Activated B cell treated with CpG ODN at 0.5 μM for 24 hours (primary cell): ENCODE results near the gene IMPA2. TPM values are rescaled to one million over a fixed set of nuclear protein-coding genes. Genes with fewer than 3 reads are reported as not detected.

Source experiments
- ATAC-seq: fragments of 200-7000 bp; cut with Tn5 transposase; one replicate; pipeline ENCODE4 v1.10.0; 2021; ENCODE audit warnings: low read depth, mild to moderate bottlenecking, moderate library complexity
- CTCF ChIA-PET: fragments of 350-600 bp; sonication (Branson Sonifier 250); formaldehyde crosslinking; loops from one replicate; lab custom pipeline; 2021; ENCODE audit warnings: antibody characterized with exemption; lab: Charles Lee
- POLR2A ChIA-PET: fragments of 350-600 bp; sonication (Branson Sonifier 250); formaldehyde crosslinking; loops from one replicate; lab custom pipeline; 2021; ENCODE audit warnings: antibody characterized with exemption; lab: Charles Lee
- DNase-seq: peaks from one replicate; pipeline ENCODE4 v3.0.0; 2022
- H3K27ac Mint-ChIP-seq: one replicate; pipeline ENCODE4 v1.8.0; 2020; ENCODE audit warnings: mixed read lengths
- H3K27me3 Mint-ChIP-seq: one replicate; pipeline ENCODE4 v1.8.0; 2021; ENCODE audit warnings: mixed read lengths
- H3K36me3 Mint-ChIP-seq: one replicate; pipeline ENCODE4 v1.8.0; 2021; ENCODE audit warnings: low read depth, mixed read lengths
- H3K4me1 Mint-ChIP-seq: one replicate; pipeline ENCODE4 v1.8.0; 2021; ENCODE audit warnings: mixed read lengths
- H3K4me3 Mint-ChIP-seq: one replicate; pipeline ENCODE4 v1.8.0; 2020; ENCODE audit warnings: mild to moderate bottlenecking, mixed read lengths
- H3K9me3 Mint-ChIP-seq: one replicate; pipeline ENCODE4 v1.8.0; 2020; ENCODE audit warnings: mixed read lengths
- CTCF ChIP-seq: fragments of 200-600 bp; IDR thresholded peaks from one replicate; pipeline ENCODE4 v1.8.0; 2022; ENCODE audit warnings: antibody characterized with exemption, mild to moderate bottlenecking
- intact Hi-C: fragments of 100-400 bp; cut with micrococcal nuclease; formaldehyde crosslinking; loops from one replicate; pipeline ENCODE4 v1.15.1; 2024
- total RNA-seq: library from RNA; stranded (reverse); gene quantifications from 2 replicates; pipeline ENCODE4 v1.2.3, GENCODE V29; 2022

IMPA2 gene
- total RNA-seq, 1 donor from 2014 or later = 7.5 TPM

GRCh38 chr18:11984091-11984490 lies 2.8 kb downstream of the IMPA2 start:
- ChIA-PET CTCF (interaction anchor here (1.3 kb wide), 1 partner anchor 48 kb away, joined by 6 read pairs; no protein-coding TSS in a partner anchor), POLR2A (no interaction called here)
- Mint-ChIP-seq H3K4me3 (no peak overlapping the region), H3K36me3 (no peaks in the 10 kb centered on the region), H3K4me1 (peaks cover 18% of the 10 kb centered on the region), H3K27ac (no peak overlapping the region), H3K9me3 (no peaks in the 10 kb centered on the region), H3K27me3 (no peaks in the 10 kb centered on the region)
- no peak for DNase-seq
- ATAC-seq = no peak
- TF ChIP-seq CTCF = no peak
- intact Hi-C loops = loop anchor here (5.0 to 10.0 kb wide), 7 partner anchors 323 to 1153 kb away; partner anchors contain the start of genes CEP76, PRELID3A, PSMG2 and PTPN2

GRCh38 chr18:11985586-11985985 lies 4.3 kb downstream of the IMPA2 start:
- no peaks in the 10 kb centered on the region for H3K9me3 Mint-ChIP-seq
- H3K4me3 Mint-ChIP-seq = no peak overlapping the region
- CTCF ChIA-PET = interaction anchor here (0.8 kb wide), 1 partner anchor 10 kb away, joined by 4 read pairs; no protein-coding TSS in a partner anchor
- no peaks in the 10 kb centered on the region for H3K27me3 Mint-ChIP-seq
- no peaks in the 10 kb centered on the region for H3K36me3 Mint-ChIP-seq
- DNase-seq (no peak), ATAC-seq (no peak)
- intact Hi-C loops = loop anchor here (10.0 kb wide), 1 partner anchor 899 kb away; the partner anchor contains the start of gene PTPN2
- H3K27ac Mint-ChIP-seq = no peak overlapping the region
- no peak for TF ChIP-seq CTCF
- POLR2A ChIA-PET = no interaction called here
- peaks cover 11% of the 10 kb centered on the region for H3K4me1 Mint-ChIP-seq

DNA sequence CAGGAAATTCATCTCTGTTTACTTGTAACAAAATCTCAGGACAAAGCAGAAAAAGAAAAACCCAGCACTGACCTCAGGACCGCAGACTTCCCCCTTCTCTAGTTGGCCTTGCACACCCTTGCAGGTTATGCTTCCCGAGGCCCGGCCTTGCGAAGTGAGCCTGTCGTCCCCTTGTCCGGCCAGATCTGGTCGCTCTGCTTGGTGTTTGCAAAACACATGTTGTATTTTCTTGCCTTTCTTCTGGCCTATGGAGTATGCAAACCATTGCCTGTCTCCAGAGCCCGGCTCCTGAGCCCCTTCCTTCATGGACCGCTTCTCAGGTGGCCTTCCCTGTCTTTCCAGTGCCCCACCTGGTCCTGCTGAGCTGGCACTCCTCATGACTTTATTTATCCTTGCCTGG lies 4.8 kb downstream of the IMPA2 start:
- ATAC-seq (no peak), DNase-seq (no peak)
- TF ChIP-seq CTCF = no peak
- intact Hi-C loops = loop anchor here (10.0 kb wide), 1 partner anchor 899 kb away; the partner anchor contains the start of gene PTPN2
- Mint-ChIP-seq H3K36me3 (no peaks in the 10 kb centered on the region), H3K4me1 (peaks cover 11% of the 10 kb centered on the region), H3K27me3 (no peaks in the 10 kb centered on the region), H3K9me3 (no peaks in the 10 kb centered on the region), H3K4me3 (no peak overlapping the region), H3K27ac (no peak overlapping the region)
- CTCF ChIA-PET = interaction anchor here (0.8 kb wide), 1 partner anchor 10 kb away, joined by 4 read pairs; no protein-coding TSS in a partner anchor
- POLR2A ChIA-PET = no interaction called here

- no peak for TF ChIP-seq CTCF
- no peaks in the 10 kb centered on the region for H3K36me3 Mint-ChIP-seq
- H3K9me3 Mint-ChIP-seq = no peaks in the 10 kb centered on the region
- DNase-seq = no peak
- ChIA-PET POLR2A (no interaction called here), CTCF (no interaction called here)
- peaks cover 4% of the 10 kb centered on the region for H3K4me1 Mint-ChIP-seq
- no peak overlapping the region for H3K27ac Mint-ChIP-seq
- no peak overlapping the region for H3K4me3 Mint-ChIP-seq
- ATAC-seq = no peak
- intact Hi-C loops = loop anchor here (10.0 kb wide), 1 partner anchor 897 kb away; the partner anchor contains the start of gene PTPN2
- no peaks in the 10 kb centered on the region for H3K27me3 Mint-ChIP-seq
Measured at GRCh38 chr18:11987527-11987926, 6.2 kb downstream of the IMPA2 start.

DNA sequence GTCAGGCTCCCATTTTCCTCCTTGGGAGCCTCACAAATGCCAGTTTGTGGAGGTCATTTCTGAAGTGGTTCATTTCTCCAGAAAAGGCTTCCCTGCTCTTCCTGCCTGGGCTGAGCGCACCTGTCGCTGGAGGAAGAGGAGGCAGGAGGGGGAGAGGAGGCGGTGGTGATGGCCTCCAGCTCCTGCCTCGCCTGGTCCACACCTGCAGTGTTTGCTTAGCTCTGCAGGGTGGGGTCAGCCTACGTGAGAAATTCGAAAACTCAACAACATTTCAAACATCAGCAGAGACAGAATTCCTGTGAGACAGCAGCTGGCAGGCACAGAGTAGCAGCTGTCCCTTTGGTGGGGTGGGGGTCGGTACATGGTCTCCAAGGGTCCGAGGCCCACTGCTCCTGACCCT lies 7.9 kb downstream of the IMPA2 start:
- H3K36me3 Mint-ChIP-seq = no peaks in the 10 kb centered on the region
- intact Hi-C loops = loop anchor here (10.0 kb wide), 1 partner anchor 896 kb away; the partner anchor contains the start of gene PTPN2
- H3K27ac Mint-ChIP-seq = no peak overlapping the region
- DNase-seq = no peak
- H3K9me3 Mint-ChIP-seq = no peaks in the 10 kb centered on the region
- ATAC-seq = no peak
- no peak overlapping the region for H3K4me3 Mint-ChIP-seq
- no peak for TF ChIP-seq CTCF
- ChIA-PET CTCF (interaction anchor here (1.0 kb wide), 1 partner anchor 44 kb away, joined by 3 read pairs; no protein-coding TSS in a partner anchor), POLR2A (no interaction called here)
- no peaks in the 10 kb centered on the region for H3K27me3 Mint-ChIP-seq
- H3K4me1 Mint-ChIP-seq = no peaks in the 10 kb centered on the region
